Measurements from ENCODE around the gene CA14.
"Not testable (repeated sequence)": the region's sequence is repeated elsewhere in the genome, so short reads cannot be mapped to it uniquely, and the experiment has no call there.

CA14 gene

DNA sequence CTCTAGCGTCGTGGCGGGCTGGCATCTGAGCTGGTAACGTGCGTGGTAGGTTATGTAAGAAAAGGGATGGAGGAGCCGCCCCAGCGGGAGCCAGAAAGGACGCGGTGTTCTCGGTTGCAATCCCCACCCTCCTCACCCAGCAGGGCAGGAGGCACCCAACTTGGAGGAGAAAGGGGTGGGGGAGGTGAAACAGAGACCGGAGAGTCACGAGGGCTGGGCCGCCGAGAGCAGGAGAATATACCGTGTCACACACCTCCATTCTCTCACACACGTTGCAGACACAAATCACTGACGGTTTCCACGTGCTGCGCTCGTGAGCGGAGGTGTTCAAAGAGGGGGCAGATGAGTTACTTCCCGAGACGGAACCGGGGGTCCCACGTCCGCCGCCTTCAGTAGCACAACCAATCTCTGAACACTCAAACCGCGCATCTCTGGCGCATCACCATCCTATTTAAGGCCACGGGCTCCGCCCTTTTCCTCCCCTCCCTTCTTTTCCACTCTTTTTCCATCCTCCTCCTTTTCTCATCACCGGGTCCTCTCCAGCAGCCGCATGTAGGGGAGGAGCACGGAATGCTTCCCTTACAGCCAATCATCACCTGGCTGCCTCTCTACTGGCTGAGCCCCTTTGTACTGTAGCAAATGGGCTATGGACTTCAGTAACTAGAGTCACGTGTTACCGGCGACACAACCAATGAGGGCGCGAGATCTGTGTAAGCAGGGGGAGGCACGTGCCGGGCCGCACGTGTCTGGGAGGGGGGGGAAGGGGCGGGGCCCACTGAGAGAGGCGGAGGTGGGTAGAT lies 24.4 kb downstream of the CA14 start, which contains the start of gene CIART:
Gene CIART, plus strand, starts transcription at position 797 of the 800 bp plus-strand sequence. CDS start 714 bp downstream, outside the sequence.
- DNase-seq = peak; percentile 100

DNA sequence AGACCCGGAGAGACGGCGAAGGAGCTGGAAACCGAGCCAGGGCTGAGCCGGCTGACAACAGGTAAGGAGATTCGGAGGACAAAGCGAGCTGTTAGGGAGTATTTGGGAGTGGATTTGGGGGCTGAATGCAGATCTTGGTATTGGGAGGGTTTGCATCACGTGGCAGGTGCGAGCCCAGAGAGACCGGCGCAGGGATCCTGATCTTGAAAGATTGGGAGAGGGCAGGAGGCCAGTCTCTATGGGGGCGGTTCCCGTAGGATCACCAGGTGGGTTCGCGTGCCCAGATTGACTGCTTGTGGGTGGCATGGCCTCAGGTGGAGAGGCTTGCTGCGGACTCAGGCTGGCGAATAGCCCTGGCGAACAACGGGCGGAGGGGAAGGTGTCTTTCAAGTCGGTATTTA lies 25.0 kb downstream of the CA14 start:
- DNase-seq = peak; percentile 92

DNA sequence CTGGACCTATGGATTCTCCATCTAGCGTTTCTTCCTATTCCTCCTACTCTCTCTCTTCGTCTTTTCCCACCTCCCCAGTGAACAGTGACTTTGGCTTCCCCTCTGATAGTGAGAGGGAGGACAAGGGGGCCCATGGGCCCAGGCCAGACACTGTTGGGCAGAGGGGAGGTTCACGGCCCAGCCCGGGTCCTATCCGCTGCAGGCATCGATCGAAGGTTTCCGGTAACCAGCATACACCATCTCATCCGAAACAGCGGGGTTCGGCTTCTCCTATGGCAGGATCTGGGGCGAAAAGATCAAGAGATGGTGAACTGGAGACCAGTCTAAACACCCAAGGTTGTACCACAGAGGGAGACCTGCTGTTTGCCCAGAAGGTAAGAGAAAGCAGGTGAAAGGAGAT lies 25.7 kb downstream of the CA14 start:
- no peak for DNase-seq

GRCh38 chr1:150288382-150288781 lies 30.8 kb downstream of the CA14 start:
- no peak for DNase-seq

GRCh38 chr1:150288822-150289221 lies 31.2 kb downstream of the CA14 start:
- no peak for DNase-seq

- DNase-seq = peak; percentile 96
Measured at GRCh38 chr1:150293433-150294253, 36.1 kb downstream of the CA14 start, which contains the start of gene MRPS21. TSS of gene MRPS21 (plus strand) at chr1:150293861. CDS start at chr1:150294367, 506 bp downstream.

GRCh38 chr1:150295476-150295875 lies 37.9 kb downstream of the CA14 start:
- no peak for DNase-seq

DNA sequence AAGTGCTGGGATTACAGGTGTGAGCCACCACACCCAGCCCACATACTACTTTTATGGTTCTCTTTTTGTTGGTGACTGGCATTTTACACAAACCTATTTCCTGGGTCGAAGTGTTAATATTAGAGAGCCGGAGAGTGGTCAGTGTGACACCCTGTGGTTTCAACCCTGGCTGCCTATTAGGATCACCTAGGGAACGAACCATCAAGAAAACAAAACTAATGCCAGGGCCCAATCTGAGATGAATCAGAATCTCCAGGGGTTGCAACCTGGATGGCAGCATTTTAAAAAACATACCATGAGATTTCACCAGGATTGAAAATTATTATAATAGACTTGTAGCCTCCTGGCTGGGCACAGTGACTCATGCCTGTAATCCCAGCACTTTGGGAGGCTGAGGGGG lies 42.1 kb downstream of the CA14 start:
- DNase-seq = no peak

DNA sequence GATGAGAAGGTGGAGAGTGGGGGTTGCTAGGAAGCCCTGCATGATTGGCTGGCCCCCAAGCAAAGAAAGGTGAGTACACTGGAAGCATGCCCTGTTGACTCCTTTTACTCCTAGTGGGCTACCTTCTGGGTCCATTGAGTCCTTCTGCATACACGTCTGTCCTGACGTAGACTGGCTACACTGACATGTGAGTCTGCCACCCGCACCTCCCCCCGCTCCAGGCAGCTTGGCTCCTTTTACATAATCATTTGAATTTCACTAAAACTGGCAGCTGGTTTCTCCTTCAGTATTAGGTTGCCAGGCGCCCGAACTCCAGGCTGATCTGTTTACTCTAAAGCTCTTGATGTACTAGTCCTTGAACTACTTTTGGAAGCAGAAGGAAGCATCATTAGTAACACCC lies 44.8 kb downstream of the CA14 start:
- no peak for DNase-seq

DNA sequence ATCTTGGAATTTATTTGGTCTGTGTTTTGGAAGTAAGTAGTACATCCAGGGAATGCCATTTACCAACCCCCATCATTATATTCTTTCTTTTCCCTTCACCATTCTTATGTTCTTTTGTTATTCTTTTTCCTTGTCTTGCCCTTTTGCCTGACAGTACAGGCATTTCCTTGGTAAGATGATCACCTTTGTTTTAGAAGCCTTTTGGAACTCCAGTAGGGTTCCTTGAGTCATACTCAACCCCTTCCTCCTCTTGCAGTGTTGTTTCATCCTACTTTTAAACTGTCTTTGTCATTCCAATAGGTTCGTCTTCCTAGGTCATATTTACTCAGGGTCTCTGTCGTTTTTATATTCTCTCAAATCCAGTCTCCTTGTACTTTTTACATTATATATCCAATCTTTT lies 45.3 kb downstream of the CA14 start:
- DNase-seq = no peak

DNA sequence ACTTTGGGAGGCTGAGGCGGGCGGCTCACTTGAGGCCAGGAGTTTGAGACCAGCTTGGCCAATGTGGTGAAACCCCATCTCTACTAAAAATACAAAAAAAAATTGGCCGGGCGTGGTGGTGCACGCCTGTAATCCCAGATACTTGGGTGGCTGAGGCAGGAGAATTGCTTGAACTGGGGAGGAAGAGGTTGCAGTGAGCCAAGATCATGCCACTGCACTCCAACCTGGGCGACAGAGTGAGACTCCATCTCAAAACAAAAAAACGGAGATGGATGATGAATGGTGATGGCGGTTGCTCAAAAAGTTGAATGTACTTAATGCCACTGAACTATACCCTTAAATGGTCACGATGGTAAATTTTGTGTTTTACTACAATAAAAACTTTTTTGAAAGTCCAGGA lies 51.0 kb downstream of the CA14 start:
- DNase-seq = not testable (repeated sequence)

DNA sequence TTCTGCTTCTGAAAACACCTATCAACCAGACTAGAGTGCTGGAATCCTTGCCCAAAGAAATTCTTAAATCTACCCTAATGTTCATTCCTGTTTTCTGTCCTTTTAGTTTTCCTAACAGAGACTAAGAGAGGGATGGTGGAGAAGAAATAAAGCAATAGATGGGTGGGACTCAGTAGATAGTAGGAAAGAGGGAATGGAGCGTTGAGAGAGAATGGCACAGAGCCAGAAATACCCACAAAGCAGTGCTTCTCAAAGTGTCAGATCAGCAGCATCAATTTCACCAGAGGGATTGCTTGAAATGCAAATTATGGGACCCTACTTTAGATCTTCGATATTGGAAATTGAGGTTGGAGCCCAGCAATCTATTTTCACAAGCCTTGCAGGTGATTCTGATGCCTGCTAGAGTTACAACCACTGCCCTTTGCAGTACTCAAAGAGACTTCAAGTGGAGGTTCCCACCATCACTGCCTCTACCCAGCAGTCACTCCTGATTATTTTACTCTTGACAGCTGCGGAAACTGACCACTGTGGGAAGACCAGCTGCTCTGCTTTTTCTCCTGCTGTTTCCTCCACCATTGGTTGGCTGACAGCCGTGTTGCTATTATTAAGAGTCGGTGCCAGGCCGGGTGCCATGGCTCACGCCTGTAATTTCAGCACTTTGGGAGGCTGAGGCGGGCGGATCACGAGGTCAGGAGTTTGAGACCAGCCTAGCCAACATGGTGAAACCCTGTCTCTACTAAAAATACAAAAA lies 52.4 kb downstream of the CA14 start:
- DNase-seq = peak; percentile 94

DNA sequence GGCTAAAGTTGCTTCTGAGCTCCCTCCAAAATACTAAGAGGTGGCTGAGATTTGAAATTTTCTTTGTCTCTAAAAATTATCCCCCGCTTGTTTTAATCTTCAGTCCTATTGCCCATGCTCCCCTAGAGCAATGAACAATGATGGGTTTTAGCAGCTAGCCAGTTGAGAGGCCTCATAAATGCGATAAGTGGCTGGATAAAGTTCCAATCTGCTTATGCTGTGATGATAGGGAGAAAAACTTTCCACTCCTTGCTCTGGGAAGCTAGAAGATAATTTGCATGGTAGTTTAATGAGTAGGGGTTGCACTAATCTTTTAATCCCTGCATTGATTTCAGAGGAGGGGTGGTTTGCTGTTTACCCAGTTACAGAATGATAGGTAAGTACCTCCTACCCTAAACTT lies 54.2 kb downstream of the CA14 start:
- no peak for DNase-seq

Measured in NCI-H69 (cell line).